HG03097 (cell line): ENCODE measurements around the gene RPL29.
"Not testable (repeated sequence)": the region's sequence is repeated elsewhere in the genome, so short reads cannot be mapped to it uniquely, and the experiment has no call there.

Experiments
- ATAC-seq: cut with Tn5 transposase; IDR thresholded peaks from one replicate; pipeline ENCODE4 v1.9.1; 2021; ENCODE audit not compliant: unreplicated experiment, low FRiP score

The RPL29 gene

DNA sequence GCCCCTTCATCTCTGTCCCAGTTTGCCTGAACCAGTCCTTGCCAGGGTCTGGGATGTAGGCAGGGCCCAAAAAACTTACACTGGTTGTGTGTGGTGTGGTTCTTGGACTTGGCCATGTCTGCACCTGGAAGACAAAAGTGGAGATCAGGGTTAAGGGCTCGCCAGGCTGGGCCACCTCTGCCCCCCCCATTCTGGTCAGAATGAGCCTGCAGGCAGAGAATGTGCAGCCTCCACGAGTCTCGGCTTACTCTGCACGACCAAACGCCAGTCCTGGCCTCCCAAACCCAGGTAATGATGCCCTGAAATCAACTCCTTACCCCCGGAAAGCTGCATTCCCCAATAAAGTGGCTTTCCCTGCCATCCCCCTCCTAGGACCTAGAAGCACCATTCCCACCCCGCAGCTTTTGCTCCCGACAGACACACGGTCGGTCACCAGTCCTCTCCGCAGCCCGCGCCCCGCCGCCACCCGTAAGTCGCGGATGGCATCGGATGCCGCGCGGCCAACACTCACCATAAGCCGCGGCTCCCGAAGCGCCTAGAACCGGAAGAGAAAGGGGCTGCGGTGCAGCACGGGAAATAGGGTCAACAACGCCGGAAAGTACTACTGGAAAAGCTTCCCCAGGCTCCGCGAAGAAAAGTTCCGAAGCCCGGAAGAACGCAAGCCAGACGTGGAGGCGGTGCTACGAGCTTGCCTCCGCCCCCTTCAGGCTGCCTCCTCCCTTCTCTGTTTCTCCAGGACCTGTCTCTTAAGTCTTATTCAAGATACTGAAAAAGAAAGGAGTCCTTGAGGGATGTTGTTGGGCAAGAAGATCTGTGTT, at the start of gene RPL29:
TSS of gene RPL29 (minus strand) at position 550 of the 818 bp plus-strand sequence. CDS start at position 116, 434 bp downstream.
- ATAC-seq: peak; percentile 79

DNA sequence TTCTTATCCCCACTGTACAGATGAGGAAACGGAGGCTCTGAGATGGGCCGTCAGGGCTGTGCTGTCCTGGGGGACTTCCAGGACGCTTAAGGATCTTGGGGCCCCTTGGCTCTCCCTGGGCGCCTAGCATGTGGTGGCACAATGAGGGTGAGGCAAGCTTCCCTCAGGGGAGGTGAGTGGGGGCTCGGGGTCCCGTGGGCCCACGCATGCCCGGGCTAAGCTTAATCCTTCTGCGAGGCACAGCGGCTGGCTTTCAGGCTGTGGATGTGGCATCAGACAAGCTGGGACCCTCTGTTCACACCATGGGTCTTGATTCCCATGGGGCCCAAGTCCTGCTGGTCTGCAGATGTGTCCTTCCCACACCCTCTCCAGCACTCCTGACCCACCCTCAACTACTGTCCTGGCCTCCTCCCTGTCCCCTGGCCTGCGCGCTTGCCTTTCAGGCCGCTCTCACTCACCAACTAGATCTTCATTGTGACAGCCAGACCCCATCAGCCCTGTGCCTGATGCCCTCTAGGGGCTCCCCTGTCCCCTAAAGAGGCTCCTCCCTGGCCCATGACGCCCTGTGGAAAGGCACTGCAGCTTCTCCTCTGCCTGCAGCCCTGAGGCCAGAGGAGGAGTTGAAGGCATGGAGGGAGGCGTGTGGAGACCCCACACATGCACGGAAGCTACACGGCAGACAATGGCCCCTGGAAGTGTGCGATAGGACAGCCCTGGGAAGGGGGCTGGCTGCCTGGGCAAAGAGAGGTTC, 49.3 kb upstream of the RPL29 start:
- ATAC-seq: no peak

DNA sequence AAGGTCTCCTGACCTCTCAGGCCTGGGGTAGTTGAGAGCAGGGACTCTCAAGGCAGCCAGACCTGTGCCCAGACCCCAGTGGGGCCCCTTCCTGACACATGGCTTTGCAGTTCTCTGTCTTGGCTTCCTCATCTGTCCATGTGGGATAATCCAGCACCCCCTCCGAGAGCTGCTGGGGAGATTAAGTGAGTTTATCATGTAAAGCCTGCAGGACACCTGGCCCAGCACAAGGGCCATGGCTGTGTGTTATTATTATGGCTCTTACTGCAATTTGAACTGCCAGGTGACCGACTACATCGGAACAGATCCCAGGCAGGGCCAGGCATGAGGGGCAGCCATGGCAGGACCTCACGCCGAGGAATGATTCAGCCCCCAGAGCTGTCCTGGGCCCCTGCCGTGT, 48.1 kb upstream of the RPL29 start:
- no peak for ATAC-seq

DNA sequence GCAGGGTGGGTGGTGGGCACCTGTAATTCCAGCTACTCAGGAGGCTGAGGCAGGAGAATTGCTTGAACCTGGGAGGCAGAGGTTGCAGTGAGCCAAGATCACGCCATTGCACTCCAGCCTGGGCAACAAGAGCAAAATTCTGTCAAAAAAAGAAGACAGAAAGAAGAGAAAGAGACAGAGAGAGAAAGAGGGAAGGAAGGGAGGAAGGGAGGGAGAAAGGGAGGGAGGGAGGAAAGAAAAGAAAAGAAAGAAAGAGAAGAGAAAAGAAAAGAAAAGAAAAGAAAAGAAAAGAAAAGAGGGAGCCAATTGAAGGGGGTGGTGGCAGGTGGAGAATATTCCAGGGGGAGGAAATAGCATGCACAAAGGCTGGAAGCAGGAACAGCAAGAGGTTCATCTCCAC, 47.3 kb upstream of the RPL29 start:
- ATAC-seq: not testable (repeated sequence)

DNA sequence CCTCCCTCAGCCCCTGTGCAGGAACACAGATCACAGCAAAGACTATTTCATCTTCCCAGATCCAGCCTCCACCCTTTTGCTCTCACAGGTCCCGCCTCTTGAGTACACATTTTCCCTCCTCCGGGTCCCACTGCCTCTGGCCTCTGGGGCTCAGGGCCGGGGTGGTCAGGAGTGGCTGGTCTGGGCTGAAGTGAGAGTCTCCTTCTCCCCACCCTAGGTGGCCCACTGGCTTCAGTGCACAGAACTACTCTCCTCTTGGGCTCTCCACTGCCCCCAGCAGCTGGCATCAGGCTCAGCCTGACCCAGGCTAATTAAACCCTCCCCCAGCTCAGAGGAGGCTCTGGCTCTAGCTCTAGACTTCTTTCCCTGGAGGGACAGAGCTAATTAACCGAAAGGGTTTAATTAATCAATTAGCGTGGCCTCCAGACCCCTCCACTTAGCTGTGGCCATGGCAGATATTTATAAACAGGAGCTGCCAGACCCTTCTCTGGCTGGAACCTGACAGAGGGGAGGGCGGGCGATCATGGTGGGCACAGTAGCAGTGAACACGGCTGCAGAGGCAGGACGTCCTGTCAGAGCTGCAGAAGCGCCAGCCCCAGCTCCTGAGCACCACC, 45.5 kb upstream of the RPL29 start:
- ATAC-seq: no peak

DNA sequence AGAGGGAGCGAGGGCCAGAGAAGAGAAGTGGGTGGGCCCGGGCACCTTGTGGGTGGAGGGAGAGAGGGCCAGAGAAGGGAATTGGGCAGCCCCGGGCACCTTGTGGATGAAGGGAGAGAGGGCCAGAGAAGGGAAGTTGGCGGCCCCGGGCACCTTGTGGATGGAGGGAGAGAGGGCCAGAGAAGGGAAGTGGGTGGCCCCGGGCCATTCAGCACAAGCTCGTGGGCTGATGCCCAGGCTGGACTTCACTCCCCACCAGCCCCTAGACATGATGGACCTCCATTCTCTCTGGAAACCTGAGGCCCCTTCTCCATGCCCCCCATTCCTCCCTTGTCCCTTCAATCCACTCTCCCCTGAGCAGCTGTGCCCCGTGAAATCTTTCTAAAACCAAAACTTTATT, 44.9 kb upstream of the RPL29 start:
- no peak for ATAC-seq

DNA sequence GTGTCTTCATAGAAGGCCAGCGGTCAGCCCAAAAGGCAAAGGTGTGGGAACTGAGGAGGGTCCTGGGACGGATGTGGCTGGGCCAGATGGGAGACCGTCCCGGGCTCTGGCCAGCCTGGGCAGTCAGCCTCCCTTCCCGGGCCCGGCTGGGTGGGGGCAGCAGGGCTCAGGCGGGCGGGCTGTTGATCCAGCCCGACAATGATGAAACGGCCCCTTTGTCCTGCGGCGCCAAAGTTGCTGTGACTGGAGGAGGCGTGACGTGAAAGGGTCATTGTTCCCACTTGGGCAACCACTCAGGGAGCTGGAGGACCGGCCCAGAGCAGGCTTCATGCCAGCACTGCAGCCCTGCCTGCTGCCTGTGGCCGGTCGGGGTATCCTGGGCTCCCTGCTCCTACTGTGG, 44.2 kb upstream of the RPL29 start:
- ATAC-seq: no peak

DNA sequence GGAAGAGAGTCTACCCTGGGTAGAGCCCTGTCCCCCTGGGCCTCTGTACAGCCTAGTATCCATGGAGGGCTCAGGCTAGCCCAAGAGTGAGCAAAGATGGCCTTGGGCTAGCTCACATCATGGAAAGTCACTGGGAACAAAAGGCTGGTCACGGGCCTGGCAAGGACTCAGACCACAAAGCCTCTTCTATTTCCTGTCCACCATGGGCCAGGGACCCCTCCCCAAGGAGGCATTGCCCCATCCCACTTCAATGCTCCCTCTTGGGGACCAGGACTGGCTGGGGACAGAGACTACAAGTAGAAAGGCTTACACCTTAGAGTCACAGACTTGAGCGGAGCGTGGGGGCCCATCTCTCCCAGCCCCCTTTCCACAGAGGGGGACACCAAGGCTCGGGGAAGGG, 43.7 kb upstream of the RPL29 start:
- no peak for ATAC-seq

DNA sequence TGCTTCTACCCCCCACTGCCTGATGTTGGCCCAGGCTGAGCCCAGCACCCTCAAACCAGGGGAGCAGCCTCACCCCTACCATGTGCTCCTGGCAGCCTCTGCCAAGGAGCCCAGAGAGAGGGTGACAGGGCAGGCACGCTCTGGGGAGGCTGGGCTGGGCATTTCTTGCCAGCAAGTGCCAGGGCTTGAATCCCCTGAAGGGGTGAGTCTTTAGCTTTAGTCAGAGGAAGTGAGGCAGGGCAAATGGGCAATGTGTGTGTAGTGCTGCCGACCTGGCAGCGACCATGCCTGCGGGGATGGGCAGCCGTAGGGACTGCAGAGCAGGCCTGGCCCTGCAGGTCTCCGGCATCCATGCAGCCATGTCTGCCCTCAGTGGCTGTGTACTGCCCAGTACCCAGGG, 42.5 kb upstream of the RPL29 start:
- ATAC-seq: no peak

DNA sequence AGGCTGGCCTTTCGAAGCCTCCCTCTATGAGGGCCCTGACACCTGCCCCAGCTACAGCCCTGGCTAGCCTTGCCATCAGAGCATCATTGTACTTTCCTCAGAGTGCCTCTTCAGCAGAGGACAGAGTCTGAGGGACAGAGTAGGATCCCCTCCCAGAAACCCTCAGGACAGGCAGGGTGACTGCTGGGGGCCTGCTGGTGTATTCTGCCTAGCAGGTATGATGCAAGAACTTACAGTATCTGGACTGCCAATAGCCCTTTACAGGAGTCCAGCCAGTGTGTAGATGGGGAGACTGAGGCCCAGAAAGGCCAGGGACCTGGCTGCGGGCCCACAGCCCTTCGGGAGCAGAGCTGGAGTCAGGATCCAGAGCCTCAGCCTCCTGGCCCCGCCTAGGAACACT, 41.6 kb upstream of the RPL29 start:
- ATAC-seq: no peak

DNA sequence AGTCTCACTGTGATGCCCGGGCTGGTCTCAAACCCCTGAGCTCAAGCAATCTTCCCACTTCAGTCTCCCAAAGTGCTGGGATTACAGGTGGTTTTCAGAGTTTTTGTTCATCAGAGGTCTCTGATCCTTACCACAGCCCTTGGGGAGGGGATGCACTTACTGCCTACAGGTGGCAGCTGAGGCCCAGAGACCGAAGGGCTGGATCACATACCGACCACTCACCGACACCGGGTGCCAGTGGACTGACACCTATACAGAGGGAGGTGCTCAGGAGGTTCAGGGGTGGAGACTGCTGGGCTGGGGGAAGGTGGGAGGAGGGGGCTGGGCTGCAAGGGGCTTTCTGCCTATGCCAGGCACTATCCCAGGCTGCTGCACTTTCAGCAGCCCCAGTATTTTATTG, 41.1 kb upstream of the RPL29 start:
- ATAC-seq: no peak

DNA sequence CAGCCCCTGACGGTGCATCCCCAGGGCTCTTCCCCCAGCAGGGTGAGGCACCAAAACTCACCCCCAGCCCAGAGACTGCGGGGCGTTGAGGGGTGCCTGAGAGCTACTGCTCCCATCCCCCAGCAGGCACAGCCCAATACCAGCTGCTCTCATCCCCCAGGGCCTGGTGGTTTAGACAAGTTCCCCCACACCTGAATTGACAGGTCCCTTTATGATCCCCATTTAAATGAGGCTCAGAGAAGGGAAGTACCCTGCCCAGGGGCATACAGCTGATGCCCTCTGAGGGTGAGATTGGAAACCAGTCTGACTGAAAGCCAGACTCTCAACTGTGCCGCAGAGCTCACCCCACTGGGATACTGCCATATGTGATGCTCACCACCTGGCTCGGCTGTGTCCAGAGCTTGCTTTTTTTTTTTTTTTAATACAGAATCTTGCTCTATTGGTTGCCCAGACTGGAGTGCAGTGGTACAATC, 40.6 kb upstream of the RPL29 start:
- peak; percentile 53 for ATAC-seq

DNA sequence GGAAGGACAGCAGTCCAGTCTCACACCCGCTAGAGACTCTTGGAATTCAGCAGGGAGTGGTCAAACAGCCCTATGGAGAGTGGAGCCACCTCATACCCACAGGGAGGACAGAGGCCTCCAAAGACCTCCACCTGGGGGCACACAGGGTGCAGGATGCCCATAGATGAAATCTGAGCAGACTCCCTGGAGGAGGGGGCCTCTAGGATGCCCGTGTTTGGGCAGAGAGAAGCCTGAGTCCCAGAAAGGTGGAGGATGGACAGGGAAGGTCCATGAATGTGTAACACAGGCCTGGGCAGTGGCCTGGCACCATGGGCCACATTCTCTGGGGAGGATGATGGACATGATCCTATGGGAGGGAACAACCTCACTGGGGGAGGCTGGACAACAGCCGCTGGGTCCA, 39.0 kb upstream of the RPL29 start:
- no peak for ATAC-seq

DNA sequence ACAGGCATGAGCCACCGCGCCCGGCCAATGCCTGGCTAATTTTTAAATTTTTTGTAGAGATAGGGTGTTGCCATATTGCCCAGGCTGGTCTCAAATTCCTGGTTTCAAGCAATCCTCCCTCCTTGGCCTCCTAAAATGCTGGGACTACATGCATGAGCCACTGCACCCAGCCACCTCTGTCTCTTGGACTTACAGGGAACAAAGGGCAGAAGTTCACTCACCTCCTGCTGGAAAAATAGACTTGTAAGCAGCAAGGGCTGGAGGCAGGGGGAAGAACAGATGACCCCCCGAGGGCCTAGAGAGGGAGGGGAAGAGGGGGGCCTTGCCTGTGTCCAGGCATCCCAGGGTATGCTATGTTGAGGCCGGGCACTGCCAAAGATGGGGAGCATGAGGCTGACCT, 38.5 kb upstream of the RPL29 start:
- no peak for ATAC-seq

DNA sequence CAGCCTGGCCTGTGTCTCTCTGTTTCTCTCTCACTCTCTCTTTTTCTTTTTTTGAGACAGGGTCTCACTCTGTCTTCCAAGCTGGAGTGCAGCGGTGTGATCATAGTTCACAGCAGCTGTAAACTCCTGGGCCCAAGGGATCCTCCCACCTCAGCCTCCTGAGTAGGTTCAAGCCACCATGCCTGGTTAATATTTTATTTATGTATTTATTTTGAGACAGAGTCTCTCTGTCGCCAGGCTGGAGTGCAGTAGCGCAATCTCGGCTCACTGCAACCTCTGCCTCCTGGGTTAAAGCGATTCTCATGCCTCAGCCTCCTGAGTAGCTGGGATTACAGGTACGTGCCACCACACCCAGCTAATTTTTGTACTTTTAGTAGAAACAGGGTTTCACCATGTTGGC, 38.1 kb upstream of the RPL29 start:
- not testable (repeated sequence) for ATAC-seq

DNA sequence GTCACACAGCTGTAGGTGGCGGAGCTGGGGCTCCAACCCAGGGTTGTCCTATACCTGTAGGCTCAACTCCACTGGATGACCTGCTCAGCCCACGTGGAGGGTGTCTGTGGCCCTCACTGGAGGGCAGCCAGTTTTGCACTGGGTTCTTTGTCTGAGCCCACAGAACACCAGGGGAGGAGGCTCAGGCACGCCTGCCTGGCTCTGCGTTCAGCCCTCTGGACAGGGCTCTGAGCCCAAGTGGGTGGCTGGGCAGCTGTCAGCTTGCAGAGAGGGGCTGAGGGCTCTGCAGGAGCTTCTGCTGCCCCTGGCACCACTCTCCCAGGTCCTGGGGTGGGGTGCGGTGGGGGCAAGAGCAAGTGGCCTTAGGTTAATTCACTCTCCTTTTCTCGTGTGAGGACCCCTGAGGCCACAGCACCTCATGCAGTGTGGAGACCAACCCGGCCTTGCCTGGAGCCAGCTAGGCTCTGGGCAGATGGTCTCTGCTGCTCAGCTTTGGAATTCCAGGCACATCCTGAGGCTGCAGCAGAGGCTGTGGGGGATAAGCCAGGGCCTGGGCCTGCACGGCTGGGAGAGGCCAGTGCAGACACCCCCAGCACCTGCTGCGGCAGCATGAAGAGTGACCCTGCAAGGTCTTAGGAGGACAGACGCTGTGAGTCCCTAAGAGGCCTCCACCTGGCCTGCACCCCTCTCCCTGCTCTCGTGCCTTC, 37.2 kb upstream of the RPL29 start:
- no peak for ATAC-seq

DNA sequence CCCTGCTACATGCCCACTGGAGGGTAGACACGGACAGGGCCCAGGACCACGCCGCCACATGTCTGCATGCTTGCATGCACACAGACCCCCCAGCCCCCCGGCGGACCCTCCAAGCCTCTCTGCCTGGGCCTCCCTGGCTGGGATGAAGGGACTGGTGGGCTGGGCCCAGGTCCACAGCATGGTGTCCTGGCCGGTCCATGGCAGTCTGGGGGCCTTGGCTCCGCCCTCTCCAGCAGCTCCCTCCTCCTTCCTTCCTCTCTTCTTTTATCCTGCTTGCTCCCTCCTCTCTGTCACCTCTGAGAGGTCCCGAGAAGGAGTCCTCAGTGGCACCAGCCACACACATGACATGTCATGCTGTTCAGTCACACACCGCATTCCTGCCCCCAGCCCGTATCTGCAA, 36.2 kb upstream of the RPL29 start:
- ATAC-seq: no peak

DNA sequence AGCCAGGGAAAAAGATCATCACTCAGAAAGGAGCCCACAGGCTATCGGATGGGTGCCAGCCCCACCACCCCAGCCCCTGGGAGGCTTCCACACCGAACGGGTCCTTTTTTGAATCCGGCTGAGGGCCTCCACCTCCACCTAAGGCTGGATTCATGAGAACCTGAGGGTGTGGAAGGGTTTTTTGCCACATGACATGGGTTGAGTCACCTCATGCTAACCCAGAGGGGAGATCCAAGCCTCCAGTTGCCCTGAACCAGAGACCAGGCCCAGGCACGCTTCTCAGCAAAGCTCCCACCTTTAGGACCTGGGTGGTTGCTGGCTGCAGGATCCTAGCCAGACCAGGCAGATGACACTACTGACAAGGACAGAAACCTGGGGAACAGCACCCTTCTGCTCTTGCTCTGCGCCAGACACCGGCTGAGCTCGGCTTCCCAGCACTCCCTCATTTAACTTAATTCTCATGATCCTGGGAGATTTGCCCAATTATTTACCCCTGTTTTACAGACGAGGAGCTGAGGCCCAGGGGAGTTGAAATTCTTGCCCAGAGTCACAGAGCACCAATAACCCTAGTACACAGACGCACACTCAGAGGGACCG, 35.1 kb upstream of the RPL29 start:
- ATAC-seq: no peak

DNA sequence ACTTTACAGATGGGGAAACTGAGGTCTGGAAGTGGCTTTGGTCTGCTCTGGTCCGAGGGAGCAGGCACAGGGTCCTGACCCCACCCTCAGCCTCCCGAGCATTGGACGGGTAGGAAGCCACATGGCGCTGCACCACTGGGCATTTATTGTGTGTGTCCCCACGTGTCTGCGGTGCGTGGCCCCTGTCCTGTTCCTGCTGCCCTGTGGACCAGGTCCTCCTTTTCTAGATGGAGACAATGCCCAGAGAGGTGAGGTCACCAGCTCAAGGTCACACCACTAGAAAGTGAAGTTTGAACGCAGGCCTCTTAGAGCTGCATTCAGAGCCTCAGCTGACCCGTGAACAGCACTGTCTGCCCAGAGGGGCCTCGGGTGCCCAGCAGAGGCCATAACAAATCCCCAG, 33.8 kb upstream of the RPL29 start:
- ATAC-seq: no peak

DNA sequence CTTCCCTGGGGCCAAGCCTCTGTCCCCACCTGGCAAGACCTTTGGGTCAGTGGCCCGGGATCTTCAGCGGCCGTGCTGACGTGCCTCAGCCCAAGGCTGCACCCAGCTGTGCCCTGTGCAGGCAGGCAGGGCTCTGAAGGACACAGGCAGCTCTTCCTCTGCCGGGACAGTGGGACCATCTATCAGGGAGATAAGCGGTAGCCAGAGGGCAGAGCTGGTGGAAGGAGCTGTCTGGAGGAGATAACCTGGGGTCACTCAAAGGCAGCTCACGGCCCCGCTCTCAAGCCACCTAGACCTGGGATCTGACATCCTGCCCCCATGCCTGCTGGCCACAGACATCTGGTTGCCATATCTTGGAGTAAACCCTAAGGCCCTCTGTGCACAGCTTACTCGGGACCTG, 33.4 kb upstream of the RPL29 start:
- no peak for ATAC-seq

DNA sequence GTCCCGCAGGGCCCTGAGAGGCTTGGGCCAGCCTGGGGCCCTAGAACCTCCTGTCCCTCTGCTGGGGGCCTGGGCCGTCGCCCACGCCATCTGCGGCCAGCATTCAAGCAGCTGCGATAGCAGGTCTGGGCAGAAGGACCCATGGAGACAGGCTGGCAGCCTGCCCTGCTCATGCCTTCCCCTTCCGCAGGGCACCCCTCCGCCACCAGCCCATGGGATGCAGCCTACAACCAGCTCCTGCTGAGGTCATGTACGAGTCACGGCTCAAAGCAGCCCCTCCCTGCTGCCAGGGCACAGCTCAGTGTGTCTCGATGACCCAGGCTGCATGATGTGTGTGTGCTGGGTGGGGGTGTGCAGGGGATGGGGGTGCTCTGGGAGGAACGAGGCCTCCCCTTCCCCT, 32.9 kb upstream of the RPL29 start:
- no peak for ATAC-seq
